ENCODE data around the gene CTBP2.

The CTBP2 gene

GRCh38 chr10:124941823-124942222 is 218.5 kb downstream of the CTBP2 start, which contains the start of gene ZRANB1:
TSS of gene ZRANB1 (plus strand) at chr10:124942123. CDS start at chr10:124942494, 371 bp downstream.
- no peak for DNase-seq (ENCODE audit: low spot score)

GRCh38 chr10:124939290-124939689 is 221.1 kb downstream of the CTBP2 start:
- no peak for DNase-seq (ENCODE audit: low spot score)

GRCh38 chr10:124936813-124937212 is 223.6 kb downstream of the CTBP2 start:
- DNase-seq (ENCODE audit: low spot score): no peak

GRCh38 chr10:124935946-124936345 is 224.4 kb downstream of the CTBP2 start:
- no peak for DNase-seq (ENCODE audit: low spot score)
